HUES64 (cell line): ENCODE data around the gene CDK12.

ENCODE experiments used
- H3K27ac ChIP-seq: 2 replicates; pipeline ENCODE4 v1.7.0; 2013; ENCODE audit warnings: low read depth, low read length, inconsistent platforms
- H3K27me3 ChIP-seq: 2 replicates; pipeline ENCODE4 v1.6.1; 2013; ENCODE audit warnings: mild to moderate bottlenecking, low read length; ENCODE audit not compliant: insufficient read depth
- H3K36me3 ChIP-seq: 2 replicates; pipeline ENCODE4 v1.6.1; 2013; ENCODE audit warnings: mild to moderate bottlenecking, low read length; ENCODE audit not compliant: insufficient read depth
- H3K4me1 ChIP-seq: 2 replicates; pipeline ENCODE4 v1.6.1; 2013; ENCODE audit warnings: mild to moderate bottlenecking, low read length, moderate library complexity; ENCODE audit not compliant: insufficient read depth
- H3K4me3 ChIP-seq: 2 replicates; pipeline ENCODE4 v1.5.1; 2013; ENCODE audit warnings: mild to moderate bottlenecking, low read length, moderate library complexity
- H3K9ac ChIP-seq: 2 replicates; pipeline ENCODE4 v1.6.1; 2013; ENCODE audit warnings: mild to moderate bottlenecking, low read depth, low read length
- H3K9me3 ChIP-seq: 2 replicates; pipeline ENCODE4 v1.6.1; 2013; ENCODE audit warnings: low read depth, low read length; ENCODE audit not compliant: insufficient read depth
- WGBS: fragments of 150-250, 120-280 bp; methylation state at CpG from one replicate; pipeline ENCODE4 v1.1.7; 2013; ENCODE audit warnings: missing lambda C conversion rate; 5-methylcytosine and 5-hydroxymethylcytosine counted together

The CDK12 gene

DNA sequence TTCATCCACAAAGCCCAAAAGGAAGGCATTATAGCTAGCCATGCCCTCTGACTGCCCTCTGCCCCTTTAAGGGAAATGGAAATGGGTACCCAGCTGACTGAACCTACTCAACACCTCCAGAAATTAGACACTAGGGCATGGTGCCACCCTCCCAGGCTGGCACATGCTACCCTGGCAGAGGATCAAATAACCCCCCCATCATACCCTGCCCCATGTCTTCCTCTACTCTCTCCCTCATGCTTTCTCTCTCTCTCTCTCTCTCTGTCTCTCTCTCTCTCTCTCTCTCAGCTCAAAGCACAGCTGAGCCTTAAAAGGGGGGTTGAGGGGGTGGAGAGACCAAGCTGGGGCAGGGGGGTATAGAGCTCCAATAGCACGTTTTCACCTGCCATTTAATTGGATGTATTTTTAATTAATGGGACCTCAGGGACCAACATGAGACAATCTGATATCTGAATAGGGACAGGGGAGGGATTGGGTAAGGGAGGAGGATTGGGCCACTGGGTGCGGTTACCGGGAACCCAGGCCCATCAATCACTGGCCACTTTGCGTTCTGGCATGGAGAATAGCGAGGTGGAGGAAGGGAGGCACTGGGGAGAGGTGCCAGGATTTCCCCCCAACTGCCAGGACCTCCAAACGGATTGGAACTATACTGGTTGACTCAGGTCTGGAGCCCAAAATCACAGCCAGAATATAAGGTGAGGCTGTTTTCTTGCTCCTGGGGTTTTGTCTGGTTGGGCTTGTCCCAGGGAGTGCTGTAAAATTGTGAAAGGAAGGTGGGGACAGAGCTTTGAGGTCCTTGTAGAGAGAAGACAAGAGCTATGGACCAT is 88.7 kb downstream of the CDK12 start:
- H3K4me1 ChIP-seq: no peaks in the 10 kb centered on the region
- no peak overlapping the region for H3K27ac ChIP-seq
- whole genome bisulfite sequencing: 83% methylated on average over 6 of the region's 6 CpGs

DNA sequence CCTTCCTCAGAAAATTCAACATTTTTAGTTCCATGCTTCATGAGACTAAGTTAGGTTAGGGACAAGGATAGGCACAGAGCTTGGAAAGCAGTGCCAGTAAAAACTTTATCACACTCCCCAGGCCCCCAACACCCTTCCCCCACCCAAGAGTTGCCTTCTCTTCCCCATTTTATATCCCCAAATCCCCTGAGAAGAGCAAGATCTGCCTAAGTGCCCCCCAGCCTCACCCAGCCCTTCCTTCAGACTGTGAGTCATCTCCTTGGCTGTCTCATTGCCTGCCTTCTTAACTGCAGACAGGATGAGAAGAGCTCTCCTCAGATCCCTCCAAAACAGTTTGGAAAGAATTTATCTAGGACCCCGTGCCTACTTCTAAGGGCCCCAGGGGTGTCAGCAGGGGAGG is 90.6 kb downstream of the CDK12 start:
- H3K9me3 ChIP-seq: no peaks in the 10 kb centered on the region
- no peak overlapping the region for H3K27ac ChIP-seq
- no peaks in the 10 kb centered on the region for H3K36me3 ChIP-seq
- H3K9ac ChIP-seq: no peak overlapping the region
- H3K4me1 ChIP-seq: no peaks in the 10 kb centered on the region
- H3K4me3 ChIP-seq: no peak overlapping the region
- no peaks in the 10 kb centered on the region for H3K27me3 ChIP-seq
- WGBS: 81% methylated on average over 1 of the region's 1 CpG

More for the DNA sequence above, 88.7 kb downstream of the CDK12 start:
- no peak overlapping the region for H3K9ac ChIP-seq
- no peaks in the 10 kb centered on the region for H3K9me3 ChIP-seq
- no peak overlapping the region for H3K4me3 ChIP-seq
- no peaks in the 10 kb centered on the region for H3K27me3 ChIP-seq
- 0 out of 2 replicates have a peak, but pooled peaks cover 3% of the 10 kb centered on the region for H3K36me3 ChIP-seq

DNA sequence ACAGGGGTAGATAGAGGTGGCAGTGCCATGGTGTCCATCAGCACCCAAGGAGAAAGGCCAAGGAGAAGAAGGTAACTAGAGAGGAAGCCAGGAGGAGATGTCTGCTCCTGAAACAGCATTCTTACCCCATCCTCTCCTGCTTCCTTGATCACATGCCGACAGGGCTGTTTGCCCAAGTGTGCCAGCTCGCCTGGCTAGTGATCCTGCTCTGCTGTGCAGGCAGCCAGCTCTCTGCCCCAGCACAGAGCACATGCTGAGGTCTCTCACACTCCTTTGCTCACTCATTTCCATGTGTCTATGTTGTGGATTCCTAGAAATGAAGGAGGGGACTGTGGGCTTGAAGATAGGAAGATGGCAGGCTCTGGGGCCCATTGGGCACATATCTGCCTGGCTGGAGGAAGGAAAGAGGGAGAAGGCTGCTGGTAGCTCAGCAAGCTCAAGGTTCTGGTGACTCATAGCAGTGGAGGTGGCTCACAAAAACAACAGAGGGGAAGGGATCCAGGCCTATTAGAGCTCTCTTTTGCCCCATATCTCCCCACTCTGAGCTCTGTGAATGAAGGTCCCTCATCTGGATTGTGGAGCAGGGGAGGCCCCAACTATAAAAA is 92.2 kb downstream of the CDK12 start:
- WGBS: 46% methylated on average over 2 of the region's 2 CpGs
- Histone ChIP-seq H3K9me3 (no peaks in the 10 kb centered on the region), H3K27ac (no peak overlapping the region), H3K4me1 (no peaks in the 10 kb centered on the region), H3K9ac (no peak overlapping the region), H3K36me3 (0 out of 2 replicates have a peak, but pooled peaks cover 2% of the 10 kb centered on the region), H3K4me3 (no peak overlapping the region), H3K27me3 (no peaks in the 10 kb centered on the region)

DNA sequence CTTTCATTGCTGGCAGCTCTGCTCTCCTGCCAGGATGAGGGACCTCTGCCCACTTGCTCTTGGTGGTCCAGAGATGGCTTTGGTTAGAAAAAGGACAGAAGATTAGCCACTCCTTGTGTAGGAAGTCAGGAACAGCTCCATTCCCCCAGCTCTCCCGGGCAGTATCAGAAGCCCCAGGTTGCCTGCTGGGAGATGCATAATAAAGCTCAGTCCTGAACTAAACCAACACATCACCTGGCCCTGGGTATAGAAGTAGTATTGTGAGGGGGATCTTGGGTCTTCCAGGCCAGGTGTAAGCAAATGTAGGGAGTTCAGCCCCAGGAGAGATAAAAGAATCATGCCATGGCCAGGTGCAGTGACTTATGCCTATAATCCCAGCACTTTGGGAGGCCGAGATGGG is 94.1 kb downstream of the CDK12 start:
- Histone ChIP-seq H3K9ac (no peak overlapping the region), H3K27me3 (no peaks in the 10 kb centered on the region), H3K27ac (no peak overlapping the region), H3K9me3 (no peaks in the 10 kb centered on the region), H3K4me1 (no peaks in the 10 kb centered on the region), H3K36me3 (0 out of 2 replicates have a peak, but pooled peaks cover 2% of the 10 kb centered on the region), H3K4me3 (no peak overlapping the region)
- 45% methylated on average over 2 of the region's 2 CpGs for WGBS

DNA sequence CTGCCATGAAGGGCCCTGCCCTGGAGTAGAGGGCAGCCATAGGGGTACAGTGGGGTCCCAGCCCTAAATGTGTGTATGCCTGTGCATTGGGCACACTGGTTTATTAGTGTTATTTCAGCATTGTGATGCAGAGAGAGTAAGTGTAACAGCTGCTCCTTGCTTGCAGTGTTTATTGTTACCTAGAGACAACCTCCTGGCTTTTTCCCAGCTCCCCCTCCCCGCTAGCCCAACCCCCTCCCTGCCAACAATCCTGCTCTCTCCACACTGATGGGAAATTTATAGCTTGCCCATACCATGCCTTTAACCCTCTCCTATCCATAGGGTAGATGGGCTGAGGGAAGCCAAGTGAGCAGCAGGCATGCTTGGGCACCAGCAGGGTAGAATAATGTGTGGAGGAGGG is 95.1 kb downstream of the CDK12 start:
- Histone ChIP-seq H3K4me3 (no peak overlapping the region), H3K9ac (no peak overlapping the region), H3K36me3 (0 out of 2 replicates have a peak, but pooled peaks cover 2% of the 10 kb centered on the region), H3K4me1 (no peaks in the 10 kb centered on the region), H3K27ac (no peak overlapping the region), H3K27me3 (no peaks in the 10 kb centered on the region), H3K9me3 (no peaks in the 10 kb centered on the region)
- WGBS: 62% methylated on average over 1 of the region's 1 CpG

DNA sequence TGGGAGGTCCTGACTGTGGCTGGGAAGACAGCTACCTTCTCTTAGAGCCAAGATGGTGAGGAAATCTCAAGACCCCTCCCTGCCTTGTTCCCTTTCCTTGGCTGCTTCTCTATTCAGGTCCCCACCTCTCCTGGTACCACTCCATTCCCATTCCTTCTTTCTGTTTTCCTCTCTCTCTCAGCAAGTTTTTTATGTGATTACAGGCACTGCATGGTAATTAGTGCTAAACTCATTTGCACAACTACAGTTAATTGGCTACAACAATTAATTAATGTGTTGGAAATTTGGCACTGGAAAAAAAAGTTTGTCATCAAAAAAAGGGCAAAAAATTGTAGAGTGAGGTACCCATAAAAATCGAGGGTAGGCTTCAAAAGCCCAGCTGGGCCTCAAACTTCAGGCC is 101.1 kb downstream of the CDK12 start:
- Histone ChIP-seq H3K36me3 (0 out of 2 replicates have a peak, but pooled peaks cover 4% of the 10 kb centered on the region), H3K4me3 (no peak overlapping the region), H3K9ac (no peak overlapping the region), H3K27ac (no peak overlapping the region), H3K27me3 (no peaks in the 10 kb centered on the region), H3K9me3 (no peaks in the 10 kb centered on the region), H3K4me1 (peaks cover 7% of the 10 kb centered on the region)
- 85% methylated on average over 1 of the region's 1 CpG for WGBS

DNA sequence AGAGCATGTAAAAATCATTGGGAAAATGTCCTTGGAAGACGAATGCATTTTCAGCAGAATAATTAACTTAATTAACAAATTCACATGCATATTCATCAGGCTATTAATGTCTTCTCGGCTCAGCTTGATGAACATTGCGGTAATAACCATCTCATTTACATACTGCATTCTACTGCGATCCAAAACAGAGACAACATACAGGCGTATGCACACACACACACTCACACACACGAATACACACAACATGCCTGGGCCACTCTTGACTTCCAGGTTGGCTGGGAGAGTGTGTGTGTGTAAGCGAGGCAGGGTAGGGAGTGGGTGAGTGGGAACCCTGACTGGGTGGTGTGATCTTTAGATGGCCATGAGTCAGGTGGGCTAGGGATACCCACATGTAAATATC is 101.7 kb downstream of the CDK12 start:
- Histone ChIP-seq H3K4me3 (no peak overlapping the region), H3K9me3 (no peaks in the 10 kb centered on the region), H3K9ac (no peak overlapping the region), H3K27ac (no peak overlapping the region), H3K4me1 (peaks cover 7% of the 10 kb centered on the region), H3K36me3 (0 out of 2 replicates have a peak, but pooled peaks cover 2% of the 10 kb centered on the region), H3K27me3 (no peaks in the 10 kb centered on the region)
- WGBS: 89% methylated on average over 7 of the region's 7 CpGs

DNA sequence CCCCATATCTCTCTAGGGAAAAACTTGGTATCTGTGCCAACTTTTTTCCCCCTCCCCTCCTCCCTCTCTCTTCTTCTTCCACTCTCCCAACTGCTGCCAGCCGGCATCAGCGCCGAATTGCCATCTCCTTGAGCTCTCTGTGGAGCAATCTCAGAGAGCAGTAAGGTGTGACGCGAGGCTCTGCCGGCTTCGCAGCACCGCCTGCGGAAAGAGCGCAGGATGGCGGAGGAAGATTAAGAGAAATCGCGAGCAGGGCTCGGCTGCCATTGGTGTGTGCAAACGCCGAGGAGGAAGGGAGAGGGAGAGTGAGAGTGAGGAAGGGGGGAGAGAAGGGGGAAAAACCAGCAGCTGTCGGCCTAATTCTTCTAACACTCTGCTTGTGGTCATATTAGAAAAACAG is 102.2 kb downstream of the CDK12 start:
- 24% methylated on average over 17 of the region's 17 CpGs for WGBS
- peak overlapping the region; percentile 18; the same call in 1 of the 2 replicates for H3K4me3 ChIP-seq
- 0 out of 2 replicates have a peak, but pooled peaks cover 2% of the 10 kb centered on the region for H3K36me3 ChIP-seq
- no peaks in the 10 kb centered on the region for H3K9me3 ChIP-seq
- peaks cover 7% of the 10 kb centered on the region for H3K4me1 ChIP-seq
- H3K27ac ChIP-seq: no peak overlapping the region
- peak overlapping the region; percentile 28; the same call in 1 of the 2 replicates for H3K9ac ChIP-seq
- H3K27me3 ChIP-seq: no peaks in the 10 kb centered on the region

DNA sequence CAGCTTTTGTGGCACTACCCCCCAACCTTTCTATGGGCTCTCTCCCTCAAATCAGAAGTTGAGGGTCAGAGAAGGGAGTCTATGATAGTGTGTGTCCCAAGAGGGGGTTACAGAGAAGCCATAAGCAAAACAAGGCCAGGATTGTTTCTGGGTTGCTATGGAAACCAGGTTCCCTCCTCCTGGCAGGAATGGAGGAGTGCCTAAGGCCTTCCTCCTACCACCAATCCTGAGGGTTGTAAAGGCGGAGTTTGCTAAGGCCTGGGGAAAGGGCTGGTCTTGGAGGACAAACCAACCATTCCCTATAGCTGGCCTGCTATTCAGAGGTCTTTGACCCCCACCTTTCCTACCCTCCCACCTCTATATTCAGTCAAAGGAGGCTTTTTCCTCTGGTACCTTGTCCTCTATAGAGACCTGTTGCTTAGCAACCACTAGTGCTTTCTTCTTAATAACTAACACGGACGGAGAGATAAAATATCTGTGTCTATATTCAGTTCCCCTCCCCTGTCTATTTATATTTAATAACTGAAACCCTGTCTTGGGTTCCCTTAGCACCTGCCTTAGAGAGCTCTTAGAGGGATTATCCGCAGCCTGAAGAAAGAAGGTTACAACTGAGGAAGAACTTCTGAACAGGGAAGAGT is 103.0 kb downstream of the CDK12 start:
- Histone ChIP-seq H3K27me3 (no peaks in the 10 kb centered on the region), H3K4me1 (peaks cover 7% of the 10 kb centered on the region), H3K9me3 (no peaks in the 10 kb centered on the region), H3K9ac (no peak overlapping the region), H3K4me3 (no peak overlapping the region), H3K36me3 (0 out of 2 replicates have a peak, but pooled peaks cover 4% of the 10 kb centered on the region), H3K27ac (no peak overlapping the region)
- 95% methylated on average over 4 of the region's 4 CpGs for WGBS

DNA sequence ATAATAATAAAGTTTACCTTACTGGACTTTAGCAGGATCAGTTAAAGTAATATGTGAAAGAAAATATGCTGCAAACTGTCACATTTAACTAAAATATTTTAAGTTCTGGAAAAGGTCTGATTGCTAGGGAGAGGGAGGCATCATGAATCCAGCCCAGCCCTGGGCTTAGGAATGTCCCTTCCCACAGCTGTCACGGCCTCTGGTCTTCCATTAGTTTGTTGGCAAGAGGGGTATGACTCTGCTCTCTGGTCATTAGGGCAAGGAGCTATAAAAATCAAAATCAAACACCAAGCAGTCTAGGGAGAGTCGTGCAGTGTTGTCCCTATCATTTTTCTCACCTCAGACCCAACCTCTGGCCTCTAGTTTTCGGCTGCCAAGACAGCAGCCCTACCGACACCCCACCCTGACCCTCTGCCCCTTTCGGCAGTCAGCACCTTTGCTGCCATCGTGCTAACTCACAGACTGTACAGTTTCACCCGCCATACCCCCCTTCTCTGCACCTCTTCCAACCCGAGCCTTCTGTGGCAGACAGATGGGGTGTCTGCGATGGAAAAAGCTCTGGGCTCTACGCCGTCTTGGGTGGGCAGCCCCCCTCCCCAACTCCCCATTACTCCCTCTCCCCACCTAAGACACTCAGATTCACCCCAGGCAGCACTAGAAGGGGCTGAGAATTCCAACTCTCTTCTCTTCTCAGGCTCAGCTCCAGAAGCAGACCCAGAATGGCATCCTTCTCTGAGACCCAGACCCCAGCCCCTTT is 105.0 kb downstream of the CDK12 start:
- no peaks in the 10 kb centered on the region for H3K27me3 ChIP-seq
- no peak overlapping the region for H3K4me3 ChIP-seq
- no peak overlapping the region for H3K27ac ChIP-seq
- H3K36me3 ChIP-seq: 0 out of 2 replicates have a peak, but pooled peaks cover 7% of the 10 kb centered on the region
- 84% methylated on average over 11 of the region's 11 CpGs for WGBS
- H3K4me1 ChIP-seq: peaks cover 7% of the 10 kb centered on the region
- no peak overlapping the region for H3K9ac ChIP-seq
- H3K9me3 ChIP-seq: no peaks in the 10 kb centered on the region
